Keratinocyte (primary cell): ENCODE results near the gene CPEB2. TPM values are rescaled to one million over a fixed set of nuclear protein-coding genes. Genes with fewer than 3 reads are reported as not detected.

Source experiments
- DNase-seq: peaks from one replicate; pipeline ENCODE4 v3.0.0-alpha.2; 2011; ENCODE audit warnings: low read depth, missing footprints, low spot score
- FAIRE-seq: peaks from 2 replicates; lab custom pipeline; 2011; peaks lifted over from hg19 to GRCh38; lab: Jason Lieb, UNC
- H2AFZ ChIP-seq: 2 replicates; pipeline ENCODE4 v1.6.0; 2012; ENCODE audit warnings: low read length, control low read depth, inconsistent platforms; ENCODE audit not compliant: control insufficient read depth
- H3K27ac ChIP-seq: 2 replicates; pipeline ENCODE4 v1.5.1; 2011; ENCODE audit warnings: low read length; ENCODE audit not compliant: control insufficient read depth, insufficient read depth
- H3K27me3 ChIP-seq: 3 replicates; pipeline ENCODE4 v1.6.0; 2011; ENCODE audit warnings: low read length; ENCODE audit not compliant: control insufficient read depth, insufficient read depth; ENCODE audit errors: extremely low read depth
- H3K36me3 ChIP-seq, 2 experiments: 2 replicates in 1 of 2; 3 replicates in 1 of 2; pipeline ENCODE4 v1.5.1; 2011; ENCODE audit warnings: low read length in 2 of 2, mild to moderate bottlenecking in 1 of 2; ENCODE audit not compliant: control insufficient read depth in 2 of 2, insufficient read depth in 2 of 2; ENCODE audit errors: extremely low read depth in 1 of 2
- H3K4me1 ChIP-seq: 3 replicates; pipeline ENCODE4 v1.5.1; 2011; ENCODE audit warnings: low read length; ENCODE audit not compliant: control insufficient read depth, insufficient read depth; ENCODE audit errors: extremely low read depth
- H3K4me2 ChIP-seq: 3 replicates; pipeline ENCODE4 v1.6.0; 2011; ENCODE audit warnings: low read depth, low read length; ENCODE audit not compliant: control insufficient read depth, insufficient read depth; ENCODE audit errors: extremely low read depth
- H3K4me3 ChIP-seq, 3 experiments: fragments of 200-600 bp in 1 of 3; sonication (generic) in 1 of 3; 2 replicates in 2 of 3; 3 replicates in 1 of 3; pipeline ENCODE4 v1.5.1; 2011 to 2016; ENCODE audit warnings: low read length in 3 of 3, mild to moderate bottlenecking in 3 of 3, control low read depth in 2 of 3, inconsistent platforms in 1 of 3, low read depth in 1 of 3, mixed read lengths in 1 of 3, mixed run types in 1 of 3, moderate library complexity in 1 of 3; ENCODE audit not compliant: control insufficient read depth in 2 of 3, insufficient read depth in 2 of 3; ENCODE audit errors: extremely low read depth in 1 of 3
- H3K79me2 ChIP-seq: 2 replicates; pipeline ENCODE4 v1.6.0; 2012; ENCODE audit warnings: low read length; ENCODE audit not compliant: control insufficient read depth, insufficient read depth
- H3K9ac ChIP-seq: 3 replicates; pipeline ENCODE4 v1.6.0; 2011; ENCODE audit warnings: low read length; ENCODE audit not compliant: control insufficient read depth, insufficient read depth; ENCODE audit errors: extremely low read depth
- H3K9me1 ChIP-seq: 3 replicates; pipeline ENCODE4 v1.6.0; 2011; ENCODE audit warnings: low read length; ENCODE audit not compliant: control insufficient read depth, insufficient read depth; ENCODE audit errors: extremely low read depth
- H3K9me3 ChIP-seq: 2 replicates; pipeline ENCODE4 v1.5.1; 2012; ENCODE audit warnings: low read depth, low read length; ENCODE audit not compliant: control insufficient read depth
- H4K20me1 ChIP-seq: 3 replicates; pipeline ENCODE4 v1.6.0; 2011; ENCODE audit warnings: low read length; ENCODE audit not compliant: control insufficient read depth, insufficient read depth; ENCODE audit errors: extremely low read depth
- EZH2 ChIP-seq: IDR thresholded peaks from one replicate; pipeline ENCODE4 v1.6.1; 2012; ENCODE audit warnings: inconsistent platforms, mild to moderate bottlenecking, low read length, moderate library complexity
- dilution Hi-C: fragments of 300-500 bp; cut with MboI; formaldehyde crosslinking; loops from one replicate; pipeline ENCODE4 v1.7.0; 2020; ENCODE audit warnings: low sequenced_read_pairs; ENCODE audit not compliant: extremely low pct_ligation_motif_present
- polyA plus RNA-seq, 5 experiments: library from polyadenylated mRNA; depleted of rRNA in 3 of 5; stranded (reverse) in 3 of 5; stranded (forward) in 1 of 5; unstranded in 1 of 5; fragments of >200 nt; gene quantifications; 1 replicate in 1 of 5; 2 replicates in 3 of 5; 3 replicates in 1 of 5; pipeline versions ENCODE4 v1.2.1 to v1.2.3, GENCODE V29; 2011 to 2012; ENCODE audit warnings: missing spikeins in 2 of 5, low read depth in 1 of 5, low replicate concordance in 1 of 5
- TF ChIP-seq, protein P1 (sequence below), 3 experiments: IDR thresholded peaks in 1 of 3; conservative IDR thresholded peaks in 1 of 3; optimal IDR thresholded peaks in 1 of 3; 2 replicates in 2 of 3; 3 replicates in 1 of 3; pipeline versions ENCODE3 to v1.5.1; 2011; ENCODE audit warnings: low read length in 3 of 3, mild to moderate bottlenecking in 3 of 3, moderate library complexity in 2 of 3, control low read depth in 1 of 3, inconsistent platforms in 1 of 3; ENCODE audit not compliant: insufficient read depth in 2 of 3; ENCODE audit errors: extremely low read depth in 1 of 3

The CPEB2 gene
- polyA plus RNA-seq, 1 donor (not counting 4 experiments of a cell fraction or from before 2014, with no cell fraction given) = 15.1 TPM

DNA sequence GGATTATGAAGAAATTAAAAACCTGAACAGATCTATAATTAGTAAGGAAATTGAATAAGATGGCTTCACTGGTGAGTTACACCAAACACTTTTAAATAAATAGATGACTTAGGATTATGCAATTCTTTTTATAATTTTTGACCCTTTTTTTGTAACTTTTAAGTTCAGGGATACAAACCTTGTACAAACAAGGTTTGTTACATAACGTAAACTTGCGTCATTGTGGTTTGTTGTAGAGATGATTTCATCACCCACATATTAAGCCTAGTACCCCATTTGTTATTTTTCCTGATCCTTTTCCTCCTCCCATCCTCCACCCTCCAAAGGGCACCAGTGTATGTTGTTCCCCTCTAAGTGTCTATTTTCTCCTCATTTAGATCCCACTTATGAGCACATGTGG is 75.7 kb downstream of the CPEB2 start:
- H3K27me3 ChIP-seq = no peaks in the 10 kb centered on the region
- no peaks in the 10 kb centered on the region for H3K79me2 ChIP-seq
- dilution Hi-C loops = no loop called here
- H3K9me1 ChIP-seq = no peaks in the 10 kb centered on the region
- H3K9me3 ChIP-seq = no peaks in the 10 kb centered on the region
- H3K27ac ChIP-seq = no peak overlapping the region
- no peak overlapping the region for H3K4me2 ChIP-seq
- H3K9ac ChIP-seq = no peak overlapping the region
- H2AFZ ChIP-seq = no peak overlapping the region
- no peak for TF ChIP-seq EZH2
- no peak for DNase-seq
- no peaks in the 10 kb centered on the region for H4K20me1 ChIP-seq
- no peak for FAIRE-seq
- H3K36me3 ChIP-seq = no peaks in the 10 kb centered on the region
- H3K4me1 ChIP-seq = no peaks in the 10 kb centered on the region
- H3K4me3 ChIP-seq = no peak overlapping the region

DNA sequence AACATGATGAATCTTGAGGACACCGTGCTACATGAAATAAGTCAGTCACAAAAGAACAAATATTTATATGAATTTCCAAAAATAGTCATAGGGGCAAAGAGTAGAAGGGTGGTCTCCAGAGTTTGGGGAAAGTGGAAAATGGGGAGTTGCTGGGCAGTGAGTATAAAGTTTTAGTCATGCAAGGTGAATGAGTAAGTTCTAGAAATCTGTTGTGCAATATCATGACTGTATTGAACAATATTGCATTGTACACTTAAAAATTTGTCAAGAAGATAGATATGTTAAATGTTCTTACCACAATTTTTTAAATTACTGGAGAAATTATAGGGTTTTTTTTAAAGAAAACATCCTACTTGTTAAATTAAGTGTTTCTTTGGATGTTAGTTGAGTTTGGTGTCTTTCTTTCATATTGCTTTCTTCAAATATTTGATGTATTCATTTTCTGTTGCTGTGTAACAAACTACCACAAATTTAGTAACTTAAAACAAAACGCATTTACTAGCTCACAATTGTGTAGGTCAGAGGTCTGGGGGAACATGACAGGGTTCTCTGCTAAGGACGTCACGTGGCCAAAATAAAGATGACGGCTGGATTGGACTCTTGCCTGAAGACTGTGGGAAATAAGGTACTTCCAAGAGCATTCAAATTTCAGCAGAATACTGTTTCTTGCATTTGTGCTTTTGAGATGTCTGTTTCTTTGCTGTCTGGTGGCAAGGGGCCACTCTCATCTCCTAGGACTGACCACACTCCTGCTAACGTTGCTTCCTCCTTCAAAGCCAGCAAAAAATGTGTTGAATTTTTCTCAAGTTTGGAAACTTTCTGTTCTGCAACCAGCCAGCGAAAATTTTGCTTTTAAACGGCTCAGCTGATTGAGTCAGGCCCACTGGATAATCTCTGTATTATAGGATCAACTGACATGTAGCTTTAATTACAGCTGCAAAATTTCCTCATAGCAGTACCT is 76.7 kb downstream of the CPEB2 start:
- no peak for FAIRE-seq
- H3K9ac ChIP-seq = no peak overlapping the region
- dilution Hi-C loops = no loop called here

More for the DNA sequence above, 76.7 kb downstream of the CPEB2 start:
- Histone ChIP-seq H3K36me3 (no peaks in the 10 kb centered on the region), H3K27me3 (no peaks in the 10 kb centered on the region), H3K4me3 (no peak overlapping the region), H4K20me1 (no peaks in the 10 kb centered on the region), H2AFZ (no peak overlapping the region), H3K27ac (no peak overlapping the region), H3K9me3 (no peaks in the 10 kb centered on the region), H3K4me1 (no peaks in the 10 kb centered on the region), H3K79me2 (no peaks in the 10 kb centered on the region), H3K9me1 (no peaks in the 10 kb centered on the region), H3K4me2 (no peak overlapping the region)
- no peak for DNase-seq
- no peak for TF ChIP-seq EZH2
- TF ChIP-seq, protein P1, sequence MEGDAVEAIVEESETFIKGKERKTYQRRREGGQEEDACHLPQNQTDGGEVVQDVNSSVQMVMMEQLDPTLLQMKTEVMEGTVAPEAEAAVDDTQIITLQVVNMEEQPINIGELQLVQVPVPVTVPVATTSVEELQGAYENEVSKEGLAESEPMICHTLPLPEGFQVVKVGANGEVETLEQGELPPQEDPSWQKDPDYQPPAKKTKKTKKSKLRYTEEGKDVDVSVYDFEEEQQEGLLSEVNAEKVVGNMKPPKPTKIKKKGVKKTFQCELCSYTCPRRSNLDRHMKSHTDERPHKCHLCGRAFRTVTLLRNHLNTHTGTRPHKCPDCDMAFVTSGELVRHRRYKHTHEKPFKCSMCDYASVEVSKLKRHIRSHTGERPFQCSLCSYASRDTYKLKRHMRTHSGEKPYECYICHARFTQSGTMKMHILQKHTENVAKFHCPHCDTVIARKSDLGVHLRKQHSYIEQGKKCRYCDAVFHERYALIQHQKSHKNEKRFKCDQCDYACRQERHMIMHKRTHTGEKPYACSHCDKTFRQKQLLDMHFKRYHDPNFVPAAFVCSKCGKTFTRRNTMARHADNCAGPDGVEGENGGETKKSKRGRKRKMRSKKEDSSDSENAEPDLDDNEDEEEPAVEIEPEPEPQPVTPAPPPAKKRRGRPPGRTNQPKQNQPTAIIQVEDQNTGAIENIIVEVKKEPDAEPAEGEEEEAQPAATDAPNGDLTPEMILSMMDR (optimal IDR thresholded peaks at IDR 0.05 in 1 of 3, IDR thresholded peaks at IDR 0.05 in 1 of 3, conservative IDR thresholded peaks at IDR 0.05 in 1 of 3; ENCODE audit: extremely low read depth in 1 of 3, insufficient read depth in 2 of 3, low read length in 3 of 3) = no peak
